Kidney epithelial cell (primary cell): ENCODE measurements around the gene ANTXRL. TPM values are rescaled to one million over a fixed set of nuclear protein-coding genes. Genes with fewer than 3 reads are reported as not detected.
"Not testable (repeated sequence)": the region's sequence is repeated elsewhere in the genome, so short reads cannot be mapped to it uniquely, and the experiment has no call there.

Experiments
- DNase-seq: peaks from one replicate; pipeline ENCODE4 v3.0.0-alpha.2; 2010; ENCODE audit warnings: low read depth
- H3K27me3 ChIP-seq: 2 replicates; pipeline ENCODE4 v1.6.0; 2011; ENCODE audit warnings: low read length; ENCODE audit not compliant: control insufficient read depth, insufficient read depth
- H3K36me3 ChIP-seq: 2 replicates; pipeline ENCODE4 v1.5.1; 2011; ENCODE audit warnings: low read length; ENCODE audit not compliant: control insufficient read depth, insufficient read depth
- H3K4me3 ChIP-seq: 2 replicates; pipeline ENCODE4 v1.5.1; 2011; ENCODE audit warnings: low read depth, mild to moderate bottlenecking, control low read depth, low read length
- CTCF ChIP-seq: IDR thresholded peaks from 2 replicates; pipeline ENCODE4 v1.5.1; 2011; ENCODE audit warnings: mild to moderate bottlenecking, moderate library complexity, low read length, control low read depth, inconsistent platforms; ENCODE audit not compliant: insufficient read depth, poor library complexity, severe bottlenecking
- total RNA-seq: library from RNA; depleted of rRNA; stranded (reverse); fragments of >200 nt; gene quantifications from 2 replicates; pipeline ENCODE4 v1.2.3, GENCODE V29; 2015

Gene ANTXRL
- total RNA-seq, 1 donor from 2014 or later: not detected

DNA sequence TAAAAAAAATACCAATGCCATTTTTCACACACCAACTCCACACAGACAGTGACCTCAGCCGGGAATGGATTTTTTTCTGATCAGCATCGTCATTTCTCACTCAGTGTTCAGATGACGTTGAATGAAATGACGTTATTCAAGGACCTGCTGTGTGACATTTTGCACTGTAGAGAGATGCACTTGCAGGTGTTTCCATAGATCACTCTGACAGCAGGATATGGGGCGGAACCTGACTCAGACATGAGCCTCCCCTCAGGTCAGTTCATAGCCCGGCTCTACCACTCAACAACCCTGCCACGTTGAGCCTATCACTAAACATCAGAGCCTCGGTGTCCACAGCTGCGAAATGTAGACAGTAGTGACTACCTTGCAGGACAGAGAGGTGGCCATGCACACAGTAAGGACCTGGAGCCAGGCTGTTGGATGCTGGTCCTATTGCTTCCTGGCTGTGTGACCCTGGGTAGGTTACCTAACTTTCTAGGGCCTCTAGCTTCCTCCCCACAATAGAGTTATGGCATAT lies 41.4 kb upstream of the ANTXRL start:
- no peak for TF ChIP-seq CTCF
- Histone ChIP-seq H3K27me3 (no peaks in the 10 kb centered on the region), H3K4me3 (no peak overlapping the region), H3K36me3 (no peaks in the 10 kb centered on the region)
- DNase-seq: no peak

GRCh38 chr10:46246400-46247180 lies 40.2 kb upstream of the ANTXRL start:
- H3K27me3 ChIP-seq, H3K4me3 ChIP-seq, DNase-seq, H3K36me3 ChIP-seq: not testable (repeated sequence)

- no peaks in the 10 kb centered on the region for H3K36me3 ChIP-seq
- no peak overlapping the region for H3K4me3 ChIP-seq
- no peaks in the 10 kb centered on the region for H3K27me3 ChIP-seq
- no peak for DNase-seq
- TF ChIP-seq CTCF: no peak
Observed at GRCh38 chr10:46247181-46247475, 39.7 kb upstream of the ANTXRL start.

- no peak for DNase-seq
- TF ChIP-seq CTCF: no peak
- no peaks in the 10 kb centered on the region for H3K36me3 ChIP-seq
- no peak overlapping the region for H3K4me3 ChIP-seq
- no peaks in the 10 kb centered on the region for H3K27me3 ChIP-seq
Observed at GRCh38 chr10:46247808-46248569, 38.8 kb upstream of the ANTXRL start.

GRCh38 chr10:46248651-46249146 lies 38.1 kb upstream of the ANTXRL start:
- DNase-seq: no peak
- Histone ChIP-seq H3K27me3 (no peaks in the 10 kb centered on the region), H3K36me3 (no peaks in the 10 kb centered on the region), H3K4me3 (no peak overlapping the region)
- no peak for TF ChIP-seq CTCF

GRCh38 chr10:46249617-46250344 lies 37.0 kb upstream of the ANTXRL start:
- not testable (repeated sequence) for H3K27me3 ChIP-seq, DNase-seq, H3K36me3 ChIP-seq, H3K4me3 ChIP-seq
